Subcutaneous abdominal adipose tissue (tissue), 5 donors: Measurements from ENCODE around the gene SNRPB2.

Source experiments
- H3K27ac ChIP-seq: one replicate; pipeline ENCODE4 v1.7.0; 2013; ENCODE audit warnings: low read depth, mild to moderate bottlenecking, inconsistent platforms, low read length, moderate library complexity
- H3K27me3 ChIP-seq, 5 donors: one replicate each; pipeline ENCODE4 v1.7.0; 2013; ENCODE audit warnings: low read length in 5 of 5, inconsistent platforms in 1 of 5; ENCODE audit not compliant: control insufficient read depth in 5 of 5, insufficient read depth in 4 of 5
- H3K36me3 ChIP-seq, 5 donors: one replicate each; pipeline ENCODE4 v1.7.0; 2013; ENCODE audit warnings: low read length in 5 of 5; ENCODE audit not compliant: control insufficient read depth in 5 of 5, insufficient read depth in 5 of 5
- H3K4me1 ChIP-seq, 5 donors: one replicate each; pipeline ENCODE4 v1.7.0; 2013; ENCODE audit warnings: low read length in 5 of 5, mild to moderate bottlenecking in 3 of 5, moderate library complexity in 1 of 5; ENCODE audit not compliant: control insufficient read depth in 5 of 5, insufficient read depth in 5 of 5
- H3K4me3 ChIP-seq, 5 donors: one replicate each; pipeline ENCODE4 v1.7.0; 2013; ENCODE audit warnings: low read length in 5 of 5, low read depth in 1 of 5
- H3K9ac ChIP-seq, 5 donors: one replicate each; pipeline ENCODE4 v1.7.0; 2013; ENCODE audit warnings: low read length in 5 of 5, mild to moderate bottlenecking in 4 of 5, moderate library complexity in 3 of 5
- H3K9me3 ChIP-seq, 5 donors: one replicate each; pipeline ENCODE4 v1.7.0; 2013; ENCODE audit warnings: low read length in 5 of 5; ENCODE audit not compliant: control insufficient read depth in 5 of 5
- donor health status: healthy.
- donor health status: healthy.
- donor health status: healthy.
- donor health status: healthy.
- donor health status: healthy.

The SNRPB2 gene

DNA sequence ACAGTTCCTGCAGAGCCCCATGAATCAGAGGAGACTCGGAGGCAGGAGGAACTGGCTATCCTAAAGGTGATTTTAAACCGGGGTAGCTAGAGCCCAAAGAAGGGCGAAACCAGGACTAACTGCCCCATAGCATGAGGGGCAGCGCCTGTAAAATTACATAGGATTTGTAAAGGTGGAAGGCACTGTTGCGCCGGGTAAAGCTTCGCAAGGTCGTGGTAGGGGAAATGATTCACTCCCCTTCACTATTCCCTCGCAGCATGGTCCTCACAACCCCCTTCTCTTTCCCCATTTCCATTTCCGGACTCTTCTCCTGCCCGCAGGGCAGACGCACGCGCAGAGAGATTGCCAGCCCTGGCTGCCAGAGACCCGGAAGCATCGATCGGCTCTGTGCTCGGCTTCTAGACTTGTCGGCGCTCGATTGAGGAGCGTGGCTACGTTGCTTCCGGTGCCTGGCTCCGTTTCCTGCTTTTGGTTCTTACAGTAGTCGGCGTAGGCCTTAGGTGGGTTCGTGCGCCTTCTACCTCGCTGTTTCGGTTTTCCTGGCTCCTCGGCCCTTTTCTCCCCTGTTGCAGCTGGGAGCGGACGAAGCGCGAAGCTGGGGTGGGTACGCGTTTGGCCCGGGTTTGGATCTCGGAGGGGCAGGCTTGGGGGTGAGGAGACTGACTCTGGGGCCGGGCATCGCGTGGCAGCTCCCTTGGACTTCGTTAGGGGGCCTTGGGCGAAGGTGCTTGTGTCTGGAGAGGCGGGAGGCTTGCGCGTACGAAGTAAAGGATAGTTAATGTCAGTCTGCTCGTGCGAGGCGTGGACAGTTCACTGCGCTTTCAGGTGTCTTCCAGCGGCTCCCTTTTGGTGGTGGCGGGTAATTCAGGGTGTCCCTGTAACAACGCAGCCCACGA lies at the start of gene SNRPB2:
TSS of gene SNRPB2 (plus strand) at position 462 of the 896 bp plus-strand sequence. CDS start 1,677 bp downstream, outside the sequence.
- H3K36me3 ChIP-seq = peaks cover 22 to 26% (median 23%) of the 10 kb centered on the region in 5 donors
- H3K27me3 ChIP-seq = peaks cover 0 to 10% (median 4%) of the 10 kb centered on the region in 5 donors
- peak within 1 kb of the TSS; percentile 93 to 99 (median 99) for H3K4me3 ChIP-seq
- H3K9me3 ChIP-seq = peaks cover 0 to 4% (median 4%) of the 10 kb centered on the region in 5 donors
- peak within 1 kb of the TSS; percentile 86 for H3K27ac ChIP-seq
- H3K9ac ChIP-seq = peak within 1 kb of the TSS; percentile 94 to 100 (median 99)
- peaks cover 10 to 20% (median 18%) of the 10 kb centered on the region in 5 donors for H3K4me1 ChIP-seq

- H3K4me3 ChIP-seq = no peak overlapping the region
- H3K27ac ChIP-seq = no peak overlapping the region
- H3K4me1 ChIP-seq = no peaks in the 10 kb centered on the region
- H3K27me3 ChIP-seq = peaks cover 0 to 2% (median 0%) of the 10 kb centered on the region in 5 donors
- H3K36me3 ChIP-seq = no peaks in the 10 kb centered on the region
- H3K9ac ChIP-seq = no peak overlapping the region
- no peaks in the 10 kb centered on the region for H3K9me3 ChIP-seq
Measured at GRCh38 chr20:16684416-16684815, 45.4 kb upstream of the SNRPB2 start.

DNA sequence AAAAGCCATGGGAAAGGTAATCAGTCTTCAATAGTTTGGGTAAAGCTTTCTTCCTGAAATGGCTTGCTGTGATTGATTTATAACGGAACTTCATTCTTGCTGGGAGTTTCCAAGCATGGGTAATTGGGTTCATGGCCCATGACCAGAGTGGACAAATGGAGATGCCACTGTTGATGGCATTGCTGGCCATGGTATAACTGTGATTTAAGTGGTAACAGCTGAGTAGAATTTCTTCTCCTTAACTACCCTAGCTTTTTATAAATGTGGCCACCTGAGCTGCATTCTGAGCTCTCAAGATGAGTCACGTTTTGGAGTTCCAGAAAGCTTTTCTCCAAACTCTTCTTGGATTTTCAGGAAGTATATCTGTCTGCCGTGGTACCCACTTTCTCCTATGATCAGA lies 39.9 kb upstream of the SNRPB2 start:
- Histone ChIP-seq H3K27me3 (peaks cover 0 to 2% (median 0%) of the 10 kb centered on the region in 5 donors), H3K27ac (no peak overlapping the region), H3K4me1 (no peaks in the 10 kb centered on the region), H3K9me3 (no peaks in the 10 kb centered on the region), H3K4me3 (no peak overlapping the region), H3K36me3 (no peaks in the 10 kb centered on the region), H3K9ac (no peak overlapping the region)

- Histone ChIP-seq H3K36me3 (no peaks in the 10 kb centered on the region), H3K4me1 (no peaks in the 10 kb centered on the region), H3K9me3 (no peaks in the 10 kb centered on the region), H3K9ac (no peak overlapping the region), H3K27me3 (no peaks in the 10 kb centered on the region), H3K4me3 (no peak overlapping the region), H3K27ac (no peak overlapping the region)
Measured at GRCh38 chr20:16691381-16691780, 38.4 kb upstream of the SNRPB2 start.

DNA sequence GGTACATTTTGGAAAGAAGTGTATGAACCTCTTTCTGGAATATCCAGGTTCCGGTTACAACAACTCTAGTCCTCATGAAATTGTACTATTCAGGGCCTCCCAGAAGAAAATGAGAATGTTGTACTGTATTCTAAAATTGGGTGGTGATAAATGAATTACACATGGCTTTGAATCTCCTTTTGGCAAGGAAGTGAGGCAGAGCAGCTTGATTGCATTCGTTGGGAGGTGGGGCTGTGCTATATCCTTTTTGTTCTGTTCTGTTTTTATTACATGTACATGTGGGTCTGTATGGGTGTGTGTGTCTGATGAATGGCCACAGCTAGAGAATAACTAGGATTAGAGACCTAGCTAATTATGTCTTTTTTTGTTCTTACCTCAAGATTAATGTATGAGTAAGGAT lies 37.8 kb upstream of the SNRPB2 start:
- Histone ChIP-seq H3K4me3 (no peak overlapping the region), H3K9me3 (no peaks in the 10 kb centered on the region), H3K36me3 (no peaks in the 10 kb centered on the region), H3K9ac (no peak overlapping the region), H3K27ac (no peak overlapping the region), H3K27me3 (no peaks in the 10 kb centered on the region), H3K4me1 (no peaks in the 10 kb centered on the region)

GRCh38 chr20:16692442-16692841 lies 37.4 kb upstream of the SNRPB2 start:
- H3K27ac ChIP-seq = no peak overlapping the region
- H3K4me1 ChIP-seq = no peaks in the 10 kb centered on the region
- no peaks in the 10 kb centered on the region for H3K27me3 ChIP-seq
- H3K9ac ChIP-seq = no peak overlapping the region
- H3K4me3 ChIP-seq = no peak overlapping the region
- no peaks in the 10 kb centered on the region for H3K36me3 ChIP-seq
- H3K9me3 ChIP-seq = no peaks in the 10 kb centered on the region

DNA sequence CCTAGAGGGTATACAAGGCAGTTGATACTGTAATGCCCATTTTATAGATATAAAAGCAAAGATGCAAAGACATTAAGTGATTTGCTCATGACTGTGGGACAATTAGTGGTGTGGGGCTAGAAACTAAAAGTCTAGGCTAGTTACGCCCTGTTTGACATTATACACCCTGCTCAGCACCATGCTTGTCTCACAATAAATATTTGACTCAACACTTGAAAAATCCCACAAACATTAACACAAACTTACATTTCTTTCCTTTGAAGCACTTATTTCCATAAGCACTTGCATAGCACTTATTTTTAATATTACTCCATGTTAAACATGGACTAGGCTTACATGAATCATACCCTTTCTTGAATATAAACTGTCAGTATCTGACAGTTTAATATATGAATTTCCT lies 36.5 kb upstream of the SNRPB2 start:
- no peak overlapping the region for H3K4me3 ChIP-seq
- H3K36me3 ChIP-seq = no peaks in the 10 kb centered on the region
- no peak overlapping the region for H3K9ac ChIP-seq
- H3K4me1 ChIP-seq = no peaks in the 10 kb centered on the region
- H3K9me3 ChIP-seq = no peaks in the 10 kb centered on the region
- H3K27me3 ChIP-seq = no peaks in the 10 kb centered on the region
- no peak overlapping the region for H3K27ac ChIP-seq

DNA sequence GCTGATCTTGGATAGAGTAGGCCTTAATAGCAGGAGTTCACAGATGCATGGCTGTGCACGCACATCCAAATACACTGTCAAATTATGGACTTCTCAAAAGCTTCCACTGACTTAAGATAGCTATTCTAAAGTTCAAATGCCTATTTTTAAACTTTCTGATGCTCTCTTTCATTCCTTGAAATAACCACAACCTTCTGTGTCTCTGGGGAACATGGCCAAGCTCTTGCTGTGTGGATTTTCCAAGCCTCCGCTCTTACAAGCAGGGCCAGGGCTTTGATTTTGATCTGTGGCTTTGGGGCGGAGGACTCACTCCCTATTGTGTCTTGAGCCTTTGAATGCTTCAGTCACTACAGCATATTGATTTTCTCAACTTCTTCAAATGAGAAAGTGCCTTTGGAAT lies 35.7 kb upstream of the SNRPB2 start:
- Histone ChIP-seq H3K9ac (no peak overlapping the region), H3K9me3 (no peaks in the 10 kb centered on the region), H3K27ac (no peak overlapping the region), H3K36me3 (no peaks in the 10 kb centered on the region), H3K4me1 (no peaks in the 10 kb centered on the region), H3K4me3 (no peak overlapping the region), H3K27me3 (no peaks in the 10 kb centered on the region)

GRCh38 chr20:16695628-16696027 lies 34.2 kb upstream of the SNRPB2 start:
- Histone ChIP-seq H3K9ac (no peak overlapping the region), H3K9me3 (no peaks in the 10 kb centered on the region), H3K4me3 (no peak overlapping the region), H3K36me3 (no peaks in the 10 kb centered on the region), H3K27me3 (no peaks in the 10 kb centered on the region), H3K27ac (no peak overlapping the region), H3K4me1 (no peaks in the 10 kb centered on the region)

- Histone ChIP-seq H3K9me3 (no peaks in the 10 kb centered on the region), H3K27me3 (peaks cover 0 to 3% (median 0%) of the 10 kb centered on the region in 5 donors), H3K4me3 (no peak overlapping the region), H3K27ac (no peak overlapping the region), H3K36me3 (no peaks in the 10 kb centered on the region), H3K4me1 (no peaks in the 10 kb centered on the region), H3K9ac (no peak overlapping the region)
Measured at GRCh38 chr20:16699293-16699692, 30.5 kb upstream of the SNRPB2 start.
